Neural cell (in vitro differentiated cells): ENCODE measurements around the gene MTREX.

ENCODE experiments used
- EZH2 ChIP-seq: fragments of 200-600, 300-800 bp; shearing (Covaris generic), sonication (generic); IDR thresholded peaks from 2 replicates; pipeline ENCODE4 v1.6.1; 2014; ENCODE audit warnings: antibody characterized with exemption, low read length, borderline replicate concordance, mild to moderate bottlenecking; ENCODE audit not compliant: insufficient read depth, poor library complexity, severe bottlenecking
- POLR2AphosphoS5 ChIP-seq: IDR thresholded peaks from 2 replicates; pipeline ENCODE4 v1.6.1; 2012
- TF ChIP-seq, protein P1 (sequence below): fragments of 450-650 bp; IDR thresholded peaks from 2 replicates; pipeline ENCODE4 v1.5.1; 2014; ENCODE audit warnings: antibody characterized with exemption, mild to moderate bottlenecking, moderate library complexity; ENCODE audit not compliant: poor library complexity, severe bottlenecking
- TF ChIP-seq, protein P2 (sequence below): IDR thresholded peaks from 2 replicates; pipeline ENCODE4 v1.6.1; 2012; ENCODE audit warnings: borderline replicate concordance

DNA sequence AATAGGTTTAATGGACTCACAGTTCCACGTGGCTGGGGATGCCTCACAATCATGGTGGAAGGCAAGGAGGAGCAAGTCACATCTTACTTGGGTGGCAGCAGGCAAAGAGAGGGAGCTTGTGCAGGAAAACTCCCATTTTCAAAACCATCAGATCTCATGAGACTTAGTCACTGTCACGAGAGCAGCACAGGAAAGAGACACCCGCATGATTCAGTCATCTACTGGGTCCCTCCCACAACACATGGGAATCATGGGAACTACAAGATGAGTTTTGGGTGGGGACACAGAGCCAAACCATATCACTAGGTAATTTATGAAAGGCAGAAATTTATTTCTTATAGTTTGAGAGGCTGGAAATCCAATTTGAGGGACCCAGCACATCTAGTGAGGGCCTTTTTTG is 40.0 kb downstream of the MTREX start:
- TF ChIP-seq, protein P1, sequence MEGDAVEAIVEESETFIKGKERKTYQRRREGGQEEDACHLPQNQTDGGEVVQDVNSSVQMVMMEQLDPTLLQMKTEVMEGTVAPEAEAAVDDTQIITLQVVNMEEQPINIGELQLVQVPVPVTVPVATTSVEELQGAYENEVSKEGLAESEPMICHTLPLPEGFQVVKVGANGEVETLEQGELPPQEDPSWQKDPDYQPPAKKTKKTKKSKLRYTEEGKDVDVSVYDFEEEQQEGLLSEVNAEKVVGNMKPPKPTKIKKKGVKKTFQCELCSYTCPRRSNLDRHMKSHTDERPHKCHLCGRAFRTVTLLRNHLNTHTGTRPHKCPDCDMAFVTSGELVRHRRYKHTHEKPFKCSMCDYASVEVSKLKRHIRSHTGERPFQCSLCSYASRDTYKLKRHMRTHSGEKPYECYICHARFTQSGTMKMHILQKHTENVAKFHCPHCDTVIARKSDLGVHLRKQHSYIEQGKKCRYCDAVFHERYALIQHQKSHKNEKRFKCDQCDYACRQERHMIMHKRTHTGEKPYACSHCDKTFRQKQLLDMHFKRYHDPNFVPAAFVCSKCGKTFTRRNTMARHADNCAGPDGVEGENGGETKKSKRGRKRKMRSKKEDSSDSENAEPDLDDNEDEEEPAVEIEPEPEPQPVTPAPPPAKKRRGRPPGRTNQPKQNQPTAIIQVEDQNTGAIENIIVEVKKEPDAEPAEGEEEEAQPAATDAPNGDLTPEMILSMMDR = no peak
- TF ChIP-seq POLR2AphosphoS5 (no peak), EZH2 (no peak)
- TF ChIP-seq, protein P2, sequence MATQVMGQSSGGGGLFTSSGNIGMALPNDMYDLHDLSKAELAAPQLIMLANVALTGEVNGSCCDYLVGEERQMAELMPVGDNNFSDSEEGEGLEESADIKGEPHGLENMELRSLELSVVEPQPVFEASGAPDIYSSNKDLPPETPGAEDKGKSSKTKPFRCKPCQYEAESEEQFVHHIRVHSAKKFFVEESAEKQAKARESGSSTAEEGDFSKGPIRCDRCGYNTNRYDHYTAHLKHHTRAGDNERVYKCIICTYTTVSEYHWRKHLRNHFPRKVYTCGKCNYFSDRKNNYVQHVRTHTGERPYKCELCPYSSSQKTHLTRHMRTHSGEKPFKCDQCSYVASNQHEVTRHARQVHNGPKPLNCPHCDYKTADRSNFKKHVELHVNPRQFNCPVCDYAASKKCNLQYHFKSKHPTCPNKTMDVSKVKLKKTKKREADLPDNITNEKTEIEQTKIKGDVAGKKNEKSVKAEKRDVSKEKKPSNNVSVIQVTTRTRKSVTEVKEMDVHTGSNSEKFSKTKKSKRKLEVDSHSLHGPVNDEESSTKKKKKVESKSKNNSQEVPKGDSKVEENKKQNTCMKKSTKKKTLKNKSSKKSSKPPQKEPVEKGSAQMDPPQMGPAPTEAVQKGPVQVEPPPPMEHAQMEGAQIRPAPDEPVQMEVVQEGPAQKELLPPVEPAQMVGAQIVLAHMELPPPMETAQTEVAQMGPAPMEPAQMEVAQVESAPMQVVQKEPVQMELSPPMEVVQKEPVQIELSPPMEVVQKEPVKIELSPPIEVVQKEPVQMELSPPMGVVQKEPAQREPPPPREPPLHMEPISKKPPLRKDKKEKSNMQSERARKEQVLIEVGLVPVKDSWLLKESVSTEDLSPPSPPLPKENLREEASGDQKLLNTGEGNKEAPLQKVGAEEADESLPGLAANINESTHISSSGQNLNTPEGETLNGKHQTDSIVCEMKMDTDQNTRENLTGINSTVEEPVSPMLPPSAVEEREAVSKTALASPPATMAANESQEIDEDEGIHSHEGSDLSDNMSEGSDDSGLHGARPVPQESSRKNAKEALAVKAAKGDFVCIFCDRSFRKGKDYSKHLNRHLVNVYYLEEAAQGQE = no peak
